ENCODE measurements around the gene FAM180A.
"Not testable (repeated sequence)": the region's sequence is repeated elsewhere in the genome, so short reads cannot be mapped to it uniquely, and the experiment has no call there.

Gene FAM180A

GRCh38 chr7:135714534-135715009 lies 34.0 kb downstream of the FAM180A start:
- no peak for DNase-seq (ENCODE audit: low read depth, low spot score)

DNA sequence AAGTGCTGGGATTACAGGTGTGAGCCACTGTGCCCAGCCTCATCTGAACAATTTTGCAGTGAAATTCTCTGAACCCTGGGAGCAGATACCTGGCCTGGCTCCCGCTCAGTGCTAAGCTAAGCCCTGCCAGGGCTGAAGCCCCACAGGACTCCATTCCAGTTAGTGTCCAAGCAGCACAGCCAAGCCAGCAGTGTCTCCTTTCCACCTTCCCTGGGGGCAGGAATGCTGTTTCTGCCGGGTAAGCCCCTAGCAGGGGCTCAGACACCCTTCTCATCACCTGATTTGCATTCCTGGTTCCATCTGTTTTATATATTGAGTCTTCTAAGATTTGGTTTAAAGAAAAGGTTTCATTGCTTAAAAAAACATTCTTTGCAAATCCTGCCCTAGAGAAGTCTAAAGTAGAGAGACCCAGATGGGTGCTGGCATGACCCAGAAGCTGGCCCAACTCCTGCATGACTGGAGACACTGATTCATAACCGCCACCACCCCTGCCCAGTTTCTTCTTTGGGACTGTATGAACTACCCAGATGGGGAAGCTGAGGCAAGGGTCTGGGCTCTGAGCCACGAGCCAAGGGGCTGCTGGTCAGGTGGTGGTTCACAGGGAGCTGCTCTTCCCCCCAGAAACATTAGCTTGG lies 34.7 kb downstream of the FAM180A start:
- no peak for DNase-seq (ENCODE audit: low read depth, low spot score)

DNA sequence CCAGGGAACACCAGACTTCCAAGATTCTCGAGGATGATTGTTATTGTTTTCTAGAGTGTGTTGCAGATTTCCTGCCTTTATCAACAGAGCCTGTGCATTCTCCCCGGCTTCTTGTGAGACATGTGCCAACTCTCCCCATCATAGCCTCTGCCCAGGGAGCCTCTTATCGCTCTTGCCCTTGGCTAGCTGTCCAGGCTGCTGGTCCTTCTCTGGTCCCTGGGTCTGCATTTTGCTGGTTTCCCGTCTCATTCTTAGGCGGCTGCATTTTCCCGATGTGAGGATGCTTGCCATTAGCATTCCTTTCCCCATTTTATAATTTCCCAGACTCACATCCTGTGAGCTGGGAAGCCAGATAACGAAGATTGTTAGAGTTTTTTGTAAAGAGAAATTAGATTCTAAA lies 35.8 kb downstream of the FAM180A start:
- no peak for DNase-seq (ENCODE audit: low read depth, low spot score)

DNA sequence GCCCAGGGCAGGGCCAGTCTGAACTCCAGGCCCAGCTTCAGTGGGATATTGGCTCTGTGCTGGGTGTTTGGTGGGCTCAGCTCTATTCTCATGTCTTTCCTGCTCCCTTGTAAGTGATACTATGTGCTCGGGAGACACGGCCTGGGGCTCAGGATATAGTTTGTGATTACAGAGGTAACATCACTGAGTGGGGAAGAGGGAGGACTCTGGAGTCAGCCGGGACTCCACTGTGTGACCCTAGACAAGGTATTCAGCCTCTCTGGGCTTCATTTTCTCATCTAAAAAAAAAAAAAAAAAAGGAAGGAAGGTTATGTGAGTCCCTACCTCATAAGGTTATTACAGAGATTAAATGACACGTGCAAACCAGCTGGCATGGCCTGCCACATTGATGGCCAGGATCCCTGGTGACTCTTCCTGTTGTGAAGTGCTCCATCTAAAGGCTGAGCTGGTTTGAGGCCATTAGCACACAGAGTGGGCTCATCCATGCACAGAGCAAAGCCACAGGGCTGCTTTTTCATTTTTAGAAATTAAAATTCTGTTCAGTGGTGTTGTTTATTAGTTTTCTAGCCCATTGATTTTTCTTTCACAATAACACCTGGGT lies 36.3 kb downstream of the FAM180A start:
- DNase-seq (ENCODE audit: low read depth, low spot score) = no peak

DNA sequence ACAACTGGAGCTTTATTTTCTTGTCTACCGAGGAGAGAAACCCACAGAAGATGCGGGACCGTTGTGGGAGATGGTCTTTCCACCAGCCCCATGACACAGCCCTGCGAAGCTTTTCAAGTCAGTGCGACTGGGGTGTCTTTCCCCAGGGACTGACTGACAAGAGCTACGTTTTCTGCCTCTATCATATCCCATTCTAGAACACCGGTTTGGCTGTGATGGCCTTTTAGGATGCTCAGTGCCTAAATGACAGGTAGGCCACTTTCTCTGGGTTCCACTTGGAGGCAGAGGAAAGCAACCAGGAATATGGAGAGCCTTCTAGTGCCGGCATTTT lies 37.5 kb downstream of the FAM180A start:
- no peak for DNase-seq (ENCODE audit: low read depth, low spot score)

- no peak for DNase-seq (ENCODE audit: low read depth, low spot score)
Observed at GRCh38 chr7:135710417-135711138, 38.0 kb downstream of the FAM180A start.

DNA sequence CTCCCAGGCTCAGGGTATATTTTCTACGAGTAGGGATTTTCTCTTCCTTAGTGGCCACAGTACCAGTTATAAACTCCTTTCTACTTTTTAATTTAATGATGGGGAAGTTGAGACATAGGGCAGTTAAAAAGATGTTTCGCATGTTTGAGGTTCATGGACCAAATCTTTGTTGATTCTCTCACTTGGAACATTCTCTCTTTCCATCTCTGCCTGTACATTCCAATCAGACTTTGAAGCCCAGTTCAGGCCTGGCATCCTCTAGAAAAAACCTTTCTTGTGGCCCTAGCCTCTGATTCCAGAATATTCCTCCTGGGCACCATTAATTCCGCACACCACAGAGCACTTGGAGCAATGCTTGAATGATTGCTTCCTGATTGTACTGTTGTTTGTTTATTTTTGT lies 39.1 kb downstream of the FAM180A start:
- no peak for DNase-seq (ENCODE audit: low read depth, low spot score)

GRCh38 chr7:135708041-135708440 lies 40.6 kb downstream of the FAM180A start:
- no peak for DNase-seq (ENCODE audit: low read depth, low spot score)

- no peak for DNase-seq (ENCODE audit: low read depth, low spot score)
Observed at GRCh38 chr7:135707570-135707966, 41.0 kb downstream of the FAM180A start.

DNA sequence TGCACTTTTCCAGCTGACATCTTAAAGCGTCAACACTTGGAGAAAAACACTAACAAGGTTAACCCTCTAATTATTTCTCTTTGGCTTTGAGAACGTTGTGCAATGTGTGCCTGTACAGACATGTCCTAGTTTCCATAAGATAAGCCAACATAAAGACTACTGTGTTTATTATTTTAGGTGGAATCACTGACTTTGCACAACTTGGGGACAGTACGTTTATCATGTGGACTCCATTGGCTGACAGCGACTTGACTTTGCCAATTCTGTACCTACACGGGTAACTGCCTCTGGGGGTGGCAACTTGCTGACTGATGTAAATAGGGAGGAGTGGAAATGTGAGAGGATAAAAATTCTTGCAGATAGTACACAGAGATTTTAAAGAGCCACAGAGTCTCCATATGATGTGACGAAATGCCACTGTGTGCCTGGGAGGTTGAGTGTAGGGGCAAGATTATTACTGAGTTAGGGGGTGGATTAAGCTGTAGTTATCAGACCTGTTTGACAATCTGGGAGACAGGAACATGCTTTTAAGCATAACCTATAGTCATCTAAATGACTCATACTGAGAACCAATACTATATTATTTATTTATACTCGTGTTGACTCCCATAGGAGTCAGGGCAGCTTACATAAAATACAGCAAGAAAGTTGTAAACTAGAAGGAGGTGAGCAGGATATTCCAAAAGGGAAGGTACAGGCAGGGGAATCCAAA lies 41.6 kb downstream of the FAM180A start:
- no peak for DNase-seq (ENCODE audit: low read depth, low spot score)

DNA sequence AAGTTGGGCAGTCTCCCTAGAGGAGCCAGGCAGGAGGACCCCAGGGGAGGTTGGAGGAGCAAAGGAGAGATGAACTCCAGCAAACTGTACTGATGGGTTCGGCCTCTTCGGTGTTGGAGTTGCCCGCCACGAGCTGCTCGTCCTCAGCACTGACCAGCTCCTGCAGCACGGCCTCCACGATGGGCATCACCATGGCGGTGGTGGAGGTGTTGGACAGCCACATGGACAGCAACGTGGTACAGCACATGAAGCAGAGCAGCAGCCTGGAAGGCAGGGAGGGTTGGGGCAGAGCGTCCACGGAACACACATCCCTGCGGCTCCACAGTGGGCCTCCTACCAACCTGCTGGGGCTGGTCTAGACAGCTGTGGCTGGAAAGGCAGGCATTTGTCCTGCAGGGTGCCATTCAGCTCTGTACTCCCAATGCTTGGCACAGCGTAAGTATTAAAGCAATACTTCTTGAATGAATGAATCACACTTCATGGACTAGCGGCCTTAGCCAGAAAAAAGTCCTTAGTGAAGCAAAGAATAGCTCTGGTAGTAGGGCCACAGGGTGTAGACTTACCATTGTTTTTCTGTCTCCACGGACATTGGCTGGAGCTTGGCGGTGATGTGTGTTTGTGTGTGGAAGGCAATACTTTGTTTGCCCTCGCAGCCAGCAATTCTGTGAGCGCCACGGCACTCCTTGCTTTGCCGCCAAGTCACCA lies 42.4 kb downstream of the FAM180A start:
- no peak for DNase-seq (ENCODE audit: low read depth, low spot score)

DNA sequence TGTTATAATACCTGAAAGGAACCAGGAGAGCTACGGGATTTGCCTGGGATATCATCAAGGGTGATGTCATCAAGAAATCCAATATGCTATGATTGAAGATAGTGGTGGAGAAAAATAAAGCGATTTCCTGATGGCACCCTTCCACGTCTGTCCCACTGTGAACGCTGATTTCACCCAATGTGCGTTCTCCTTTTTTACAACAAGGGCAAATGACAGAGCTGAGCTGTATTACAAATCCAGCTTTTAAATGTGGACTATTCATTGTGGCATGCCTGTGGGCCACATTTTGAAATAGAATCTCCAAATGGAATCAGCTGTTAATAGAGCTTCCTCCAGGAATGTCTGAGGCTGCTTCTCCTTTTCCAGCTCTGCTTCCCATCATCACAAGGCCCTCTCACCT lies 43.9 kb downstream of the FAM180A start:
- DNase-seq (ENCODE audit: low read depth, low spot score) = no peak

- no peak for DNase-seq (ENCODE audit: low read depth, low spot score)
Observed at GRCh38 chr7:135704074-135704473, 44.5 kb downstream of the FAM180A start.

- no peak for DNase-seq (ENCODE audit: low read depth, low spot score)
Observed at GRCh38 chr7:135697276-135698049, 51.1 kb downstream of the FAM180A start.

DNA sequence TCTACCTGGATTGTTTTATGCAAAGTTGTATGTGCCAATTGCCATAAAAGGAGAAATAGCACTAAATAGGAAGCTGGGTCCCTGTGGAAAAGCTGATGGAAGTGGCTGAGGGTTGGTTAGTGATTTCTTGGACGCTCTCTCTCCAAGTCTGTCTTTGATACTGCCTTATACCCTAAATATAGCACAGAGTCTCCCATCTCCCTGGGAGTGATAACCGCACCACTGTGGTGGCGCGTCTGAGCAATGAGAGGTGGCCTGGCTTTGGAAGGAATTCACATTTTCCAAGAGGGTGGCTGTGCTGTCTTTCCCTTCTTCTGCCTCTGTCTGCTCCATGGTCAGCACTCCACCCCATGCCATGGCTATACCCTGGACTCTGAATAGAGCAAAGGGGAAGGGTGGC lies 55.1 kb downstream of the FAM180A start:
- DNase-seq (ENCODE audit: low read depth, low spot score) = no peak

- DNase-seq (ENCODE audit: low read depth, low spot score) = not testable (repeated sequence)
Observed at GRCh38 chr7:135692606-135693005, 56.0 kb downstream of the FAM180A start.

- DNase-seq (ENCODE audit: low read depth, low spot score) = no peak
Observed at GRCh38 chr7:135692055-135692454, 56.6 kb downstream of the FAM180A start.

DNA sequence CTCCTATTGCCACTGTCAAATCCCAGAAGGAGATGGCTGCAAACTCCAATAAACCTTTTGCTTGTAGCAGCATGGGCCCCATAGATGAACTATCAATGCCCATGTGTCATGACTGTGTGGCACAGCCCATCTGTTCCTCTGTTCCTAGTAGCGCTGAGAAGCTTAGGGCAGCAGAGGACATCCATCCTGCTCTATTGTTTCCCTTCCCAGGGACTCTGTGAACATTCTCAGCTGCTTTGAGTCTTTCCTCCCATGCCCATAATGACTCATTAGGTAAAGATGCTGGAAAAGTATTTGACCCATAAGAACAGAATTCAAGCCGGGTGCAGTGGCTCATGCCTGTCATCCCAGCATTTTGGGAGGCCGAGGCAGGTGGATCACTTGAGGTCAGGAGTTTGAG lies 58.0 kb downstream of the FAM180A start:
- DNase-seq (ENCODE audit: low read depth, low spot score) = no peak

DNA sequence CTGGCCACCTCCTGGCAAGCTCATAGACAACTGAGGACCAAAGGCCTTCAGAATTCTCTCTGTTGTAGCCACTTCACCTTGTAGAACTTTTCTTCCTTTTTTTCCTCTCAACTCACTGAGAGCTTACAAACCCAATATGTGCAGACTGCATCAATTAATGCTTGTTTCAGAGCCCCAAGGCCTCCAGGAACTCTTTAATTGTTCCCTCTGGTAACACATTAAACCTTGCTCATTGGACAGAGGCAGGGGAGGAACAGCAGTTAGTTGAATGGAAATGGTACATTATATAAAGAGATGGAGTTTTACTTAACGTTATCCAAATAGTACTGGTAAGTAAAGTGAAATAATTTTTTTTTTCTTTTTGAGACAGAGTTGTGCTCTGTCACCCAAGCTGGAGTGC lies 61.1 kb downstream of the FAM180A start:
- no peak for DNase-seq (ENCODE audit: low read depth, low spot score)

- no peak for DNase-seq (ENCODE audit: low read depth, low spot score)
Observed at GRCh38 chr7:135685306-135686084, 63.1 kb downstream of the FAM180A start.
